DND-41 (cell line): ENCODE measurements around the gene FOXP1.

Source experiments
- EZH2 ChIP-seq: IDR thresholded peaks from 3 replicates; pipeline ENCODE4 v1.6.1; 2012; ENCODE audit warnings: borderline replicate concordance, low read depth, mild to moderate bottlenecking, moderate library complexity, low read length, inconsistent platforms; ENCODE audit not compliant: severe bottlenecking
- TF ChIP-seq, protein P1 (sequence below): IDR thresholded peaks from 2 replicates; pipeline ENCODE4 v1.5.1; 2012; ENCODE audit warnings: borderline replicate concordance, low read length, moderate library complexity, mild to moderate bottlenecking; ENCODE audit not compliant: poor library complexity, severe bottlenecking; ENCODE audit errors: extremely low read depth

DNA sequence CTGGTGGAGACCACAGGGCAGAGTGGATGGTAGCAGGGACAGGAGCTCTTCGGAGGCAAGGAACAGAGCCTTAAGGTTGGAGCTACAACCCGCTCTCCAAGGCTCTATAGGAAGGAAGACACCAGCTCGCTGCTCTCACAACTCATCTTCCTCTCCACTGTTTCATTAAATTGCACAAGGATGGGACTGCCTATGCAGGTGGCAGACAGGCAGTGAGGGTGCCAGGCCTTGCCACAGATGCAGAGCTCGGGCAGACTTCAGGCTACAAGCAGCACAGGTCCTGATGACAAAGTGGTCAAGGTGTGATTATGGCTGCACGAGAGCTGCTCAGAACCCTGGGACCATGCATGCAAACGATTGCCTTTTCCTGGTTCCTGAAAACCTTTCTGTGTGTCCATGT, 144.6 kb downstream of the FOXP1 start:
- TF ChIP-seq, protein P1, sequence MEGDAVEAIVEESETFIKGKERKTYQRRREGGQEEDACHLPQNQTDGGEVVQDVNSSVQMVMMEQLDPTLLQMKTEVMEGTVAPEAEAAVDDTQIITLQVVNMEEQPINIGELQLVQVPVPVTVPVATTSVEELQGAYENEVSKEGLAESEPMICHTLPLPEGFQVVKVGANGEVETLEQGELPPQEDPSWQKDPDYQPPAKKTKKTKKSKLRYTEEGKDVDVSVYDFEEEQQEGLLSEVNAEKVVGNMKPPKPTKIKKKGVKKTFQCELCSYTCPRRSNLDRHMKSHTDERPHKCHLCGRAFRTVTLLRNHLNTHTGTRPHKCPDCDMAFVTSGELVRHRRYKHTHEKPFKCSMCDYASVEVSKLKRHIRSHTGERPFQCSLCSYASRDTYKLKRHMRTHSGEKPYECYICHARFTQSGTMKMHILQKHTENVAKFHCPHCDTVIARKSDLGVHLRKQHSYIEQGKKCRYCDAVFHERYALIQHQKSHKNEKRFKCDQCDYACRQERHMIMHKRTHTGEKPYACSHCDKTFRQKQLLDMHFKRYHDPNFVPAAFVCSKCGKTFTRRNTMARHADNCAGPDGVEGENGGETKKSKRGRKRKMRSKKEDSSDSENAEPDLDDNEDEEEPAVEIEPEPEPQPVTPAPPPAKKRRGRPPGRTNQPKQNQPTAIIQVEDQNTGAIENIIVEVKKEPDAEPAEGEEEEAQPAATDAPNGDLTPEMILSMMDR = no peak
- no peak for TF ChIP-seq EZH2
